ENCODE results near the gene NFYC. TPM values are rescaled to one million over a fixed set of nuclear protein-coding genes. Genes with fewer than 3 reads are reported as not detected.

The NFYC gene
- total RNA-seq, 2 experiments from 2014 or later = 71.5 to 74.4 TPM

DNA sequence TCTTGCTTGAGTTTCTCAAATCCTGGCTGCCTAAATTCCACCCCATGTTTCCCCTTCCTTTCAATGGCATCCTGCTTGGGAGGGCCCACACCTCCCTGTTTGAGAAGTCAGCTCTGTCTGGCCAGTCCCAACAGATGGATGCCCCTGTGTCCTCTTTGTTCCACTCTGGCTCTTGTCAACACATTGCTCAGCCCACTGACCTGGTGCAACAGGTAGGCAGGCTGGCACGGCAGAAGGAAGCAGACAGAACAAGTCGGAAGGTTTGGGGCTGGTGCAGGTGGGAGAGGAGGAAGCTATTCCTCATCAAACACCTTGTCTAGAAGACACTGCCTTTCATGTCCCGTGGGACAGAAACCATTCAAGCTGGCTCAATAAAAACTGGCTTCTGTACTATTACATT lies 114.7 kb downstream of the NFYC start:
- no peak for DNase-seq
- no peak for ATAC-seq
- Mint-ChIP-seq H3K36me3 (ENCODE audit: low read depth) (no peaks in the 10 kb centered on the region), H3K27ac (no peak overlapping the region), H3K9me3 (ENCODE audit: insufficient read depth) (no peaks in the 10 kb centered on the region), H3K27me3 (ENCODE audit: low read depth) (peaks cover 10% of the 10 kb centered on the region), H3K4me1 (ENCODE audit: low read depth) (peaks cover 38% of the 10 kb centered on the region), H3K4me3 (no peak overlapping the region)
- ChIA-PET CTCF (no interaction called here), POLR2A (interaction anchor here (0.8 kb wide), 1 partner anchor 16 kb away, joined by 3 read pairs; no protein-coding TSS in a partner anchor)

DNA sequence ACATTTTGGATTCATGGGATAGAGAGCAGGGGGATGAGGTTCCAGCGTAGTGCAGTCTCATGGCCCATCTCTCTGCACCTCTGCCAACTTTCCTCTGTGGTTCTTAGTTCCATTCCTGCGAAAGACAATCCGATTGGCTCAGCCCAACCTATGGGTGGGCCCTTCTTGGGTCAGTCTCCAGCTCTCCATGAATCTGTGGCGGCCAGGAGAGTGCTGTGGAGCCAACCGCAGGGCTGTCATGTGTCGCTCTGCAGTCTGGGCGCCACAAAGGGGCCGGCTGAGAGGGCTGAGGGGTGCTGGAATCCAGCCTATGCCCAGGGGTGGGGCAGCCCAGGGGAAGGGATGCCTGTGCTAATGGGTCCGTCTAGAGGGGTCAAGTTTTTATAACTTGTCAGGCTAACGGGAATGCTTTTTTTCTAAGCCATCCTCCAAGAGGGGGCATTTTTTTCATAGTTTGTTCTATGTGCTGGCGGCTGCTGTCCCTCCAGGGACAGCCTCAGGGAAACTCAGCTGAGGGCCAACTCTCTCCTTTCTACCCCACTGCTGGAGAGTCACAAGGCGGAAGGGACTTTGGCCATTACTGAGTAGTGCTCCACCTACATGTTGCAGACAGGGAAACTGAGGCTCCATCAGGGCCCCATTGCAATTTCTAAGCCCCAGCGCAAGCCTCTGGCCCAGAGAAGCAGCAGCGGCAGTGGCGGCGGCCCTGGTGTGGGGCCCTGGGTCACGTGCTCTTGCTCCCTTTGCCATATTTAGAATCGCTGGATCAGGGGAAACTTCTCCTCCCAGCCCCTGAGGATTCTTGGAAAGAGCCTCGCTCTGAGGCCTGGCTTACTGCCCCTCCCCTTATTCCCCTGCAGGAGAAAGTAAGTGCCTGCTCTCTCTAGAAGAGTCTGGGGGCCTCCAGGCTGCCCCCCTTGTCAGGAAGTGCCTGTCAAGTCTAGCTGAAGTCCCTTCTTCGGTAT lies 115.5 kb downstream of the NFYC start:
- Mint-ChIP-seq H3K27me3 (ENCODE audit: low read depth) (peaks cover 11% of the 10 kb centered on the region), H3K4me1 (ENCODE audit: low read depth) (peaks cover 30% of the 10 kb centered on the region), H3K27ac (no peak overlapping the region), H3K36me3 (ENCODE audit: low read depth) (no peaks in the 10 kb centered on the region), H3K4me3 (no peak overlapping the region), H3K9me3 (ENCODE audit: insufficient read depth) (no peaks in the 10 kb centered on the region)
- CTCF ChIA-PET = interaction anchor here (1.3 kb wide), 1 partner anchor 32 kb away, joined by 5 read pairs; no protein-coding TSS in a partner anchor
- ATAC-seq = no peak
- no peak for DNase-seq
- POLR2A ChIA-PET = no interaction called here

- DNase-seq (no peak), ATAC-seq (no peak)
- H3K4me1 Mint-ChIP-seq (ENCODE audit: low read depth) = peaks cover 26% of the 10 kb centered on the region
- H3K4me3 Mint-ChIP-seq = no peak overlapping the region
- H3K27me3 Mint-ChIP-seq (ENCODE audit: low read depth) = peaks cover 14% of the 10 kb centered on the region
- no peaks in the 10 kb centered on the region for H3K36me3 Mint-ChIP-seq (ENCODE audit: low read depth)
- H3K27ac Mint-ChIP-seq = no peak overlapping the region
- no peaks in the 10 kb centered on the region for H3K9me3 Mint-ChIP-seq (ENCODE audit: insufficient read depth)
- ChIA-PET POLR2A (interaction anchor here (2.0 kb wide), 1 partner anchor 12 kb away, joined by 6 read pairs; no protein-coding TSS in a partner anchor), CTCF (interaction anchor here (1.3 kb wide), 1 partner anchor 33 kb away, joined by 5 read pairs; no protein-coding TSS in a partner anchor)
Observed at GRCh38 chr1:40808002-40808401, 116.5 kb downstream of the NFYC start.

DNA sequence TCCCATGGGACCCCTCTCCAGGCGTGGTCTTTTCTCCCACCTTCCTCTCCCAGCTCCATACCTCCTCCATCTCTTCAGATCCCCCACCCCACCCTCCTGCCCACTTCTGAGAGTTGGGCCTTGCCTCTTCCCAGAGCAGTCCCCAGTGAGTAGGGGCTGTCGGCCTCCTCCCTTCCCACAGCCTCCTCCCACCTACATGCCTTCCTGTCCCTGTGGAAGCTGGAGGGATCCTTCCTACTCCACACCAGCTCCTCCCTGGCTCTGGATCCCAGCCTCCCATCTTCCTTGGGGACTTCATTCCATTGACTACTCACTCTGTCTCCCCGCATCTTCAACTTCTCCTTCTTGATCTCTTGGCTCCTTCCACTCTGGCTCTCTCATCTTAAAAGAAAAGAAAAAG lies 116.9 kb downstream of the NFYC start:
- Mint-ChIP-seq H3K36me3 (ENCODE audit: low read depth) (no peaks in the 10 kb centered on the region), H3K27ac (no peak overlapping the region), H3K4me3 (no peak overlapping the region), H3K27me3 (ENCODE audit: low read depth) (peaks cover 14% of the 10 kb centered on the region), H3K4me1 (ENCODE audit: low read depth) (peaks cover 26% of the 10 kb centered on the region), H3K9me3 (ENCODE audit: insufficient read depth) (no peaks in the 10 kb centered on the region)
- POLR2A ChIA-PET = interaction anchor here (2.0 kb wide), 1 partner anchor 12 kb away, joined by 6 read pairs; no protein-coding TSS in a partner anchor
- CTCF ChIA-PET = interaction anchor here (1.0 to 1.3 kb wide), 3 partner anchors 9 to 41 kb away, joined by 3 to 5 read pairs (median 3); no protein-coding TSS in a partner anchor
- DNase-seq (no peak), ATAC-seq (no peak)

GRCh38 chr1:40808909-40809308 lies 117.4 kb downstream of the NFYC start:
- H3K4me3 Mint-ChIP-seq = no peak overlapping the region
- no peaks in the 10 kb centered on the region for H3K9me3 Mint-ChIP-seq (ENCODE audit: insufficient read depth)
- ChIA-PET POLR2A (interaction anchor here (2.0 kb wide), 1 partner anchor 13 kb away, joined by 6 read pairs; no protein-coding TSS in a partner anchor), CTCF (interaction anchor here (1.0 to 1.2 kb wide), 2 partner anchors 9 to 41 kb away, joined by 3 read pairs; no protein-coding TSS in a partner anchor)
- H3K27ac Mint-ChIP-seq = peak overlapping the region; percentile 11
- H3K36me3 Mint-ChIP-seq (ENCODE audit: low read depth) = no peaks in the 10 kb centered on the region
- DNase-seq (no peak), ATAC-seq (no peak)
- H3K4me1 Mint-ChIP-seq (ENCODE audit: low read depth) = peaks cover 23% of the 10 kb centered on the region
- peaks cover 14% of the 10 kb centered on the region for H3K27me3 Mint-ChIP-seq (ENCODE audit: low read depth)

- Mint-ChIP-seq H3K9me3 (ENCODE audit: insufficient read depth) (no peaks in the 10 kb centered on the region), H3K27me3 (ENCODE audit: low read depth) (peaks cover 10% of the 10 kb centered on the region), H3K4me1 (ENCODE audit: low read depth) (peaks cover 21% of the 10 kb centered on the region), H3K27ac (no peak overlapping the region), H3K36me3 (ENCODE audit: low read depth) (no peaks in the 10 kb centered on the region), H3K4me3 (no peak overlapping the region)
- ChIA-PET CTCF (interaction anchor here (2.1 kb wide), 1 partner anchor 39 kb away, joined by 4 read pairs; no protein-coding TSS in a partner anchor), POLR2A (interaction anchor here (0.9 to 1.1 kb wide), 2 partner anchors 10 to 120 kb away, joined by 3 read pairs; partner anchors contain the start of gene NFYC)
- ATAC-seq = no peak
- no peak for DNase-seq
Observed at GRCh38 chr1:40810927-40811326, 119.4 kb downstream of the NFYC start.

- H3K9me3 Mint-ChIP-seq (ENCODE audit: insufficient read depth) = no peaks in the 10 kb centered on the region
- H3K27me3 Mint-ChIP-seq (ENCODE audit: low read depth) = peaks cover 16% of the 10 kb centered on the region
- peaks cover 23% of the 10 kb centered on the region for H3K4me1 Mint-ChIP-seq (ENCODE audit: low read depth)
- ChIA-PET CTCF (no interaction called here), POLR2A (interaction anchor here (0.9 kb wide), 1 partner anchor 1611 kb away, joined by 3 read pairs; no protein-coding TSS in a partner anchor)
- ATAC-seq (no peak), DNase-seq (no peak)
- H3K4me3 Mint-ChIP-seq = no peak overlapping the region
- H3K36me3 Mint-ChIP-seq (ENCODE audit: low read depth) = no peaks in the 10 kb centered on the region
- H3K27ac Mint-ChIP-seq = no peak overlapping the region
Observed at GRCh38 chr1:40815420-40815819, 123.9 kb downstream of the NFYC start.

DNA sequence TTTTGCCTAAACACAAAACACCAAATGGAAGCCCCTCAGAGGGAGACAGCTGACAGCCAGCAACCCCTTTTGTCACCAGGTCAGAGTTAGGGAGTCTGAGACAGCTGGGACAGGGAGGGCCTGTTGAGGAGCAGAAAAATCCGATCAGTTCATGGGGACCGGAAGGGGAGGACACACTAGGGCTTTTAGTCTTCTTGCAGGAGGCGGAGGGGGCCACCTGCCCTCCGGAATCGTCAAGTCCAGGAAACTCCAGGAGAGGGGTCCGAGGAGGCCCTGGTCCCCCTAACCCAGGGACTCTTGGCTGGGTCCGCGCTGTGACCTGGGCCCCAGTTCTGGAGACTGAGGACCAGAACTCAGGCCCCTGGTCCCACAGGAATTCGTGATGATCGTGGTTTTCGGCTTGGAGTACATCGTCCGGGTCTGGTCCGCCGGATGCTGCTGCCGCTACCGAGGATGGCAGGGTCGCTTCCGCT lies 126.3 kb downstream of the NFYC start:
- H3K27me3 Mint-ChIP-seq (ENCODE audit: low read depth) = peaks cover 11% of the 10 kb centered on the region
- peak overlapping the region; percentile 83 for H3K27ac Mint-ChIP-seq
- POLR2A ChIA-PET = no interaction called here
- peak overlapping the region; percentile 69 for H3K4me3 Mint-ChIP-seq
- no peaks in the 10 kb centered on the region for H3K36me3 Mint-ChIP-seq (ENCODE audit: low read depth)
- DNase-seq = no peak
- H3K9me3 Mint-ChIP-seq (ENCODE audit: insufficient read depth) = no peaks in the 10 kb centered on the region
- CTCF ChIA-PET = interaction anchor here (1.3 kb wide), 2 partner anchors 9 to 43 kb away, joined by 3 to 5 read pairs; no protein-coding TSS in a partner anchor
- ATAC-seq = no peak
- peaks cover 20% of the 10 kb centered on the region for H3K4me1 Mint-ChIP-seq (ENCODE audit: low read depth)

DNA sequence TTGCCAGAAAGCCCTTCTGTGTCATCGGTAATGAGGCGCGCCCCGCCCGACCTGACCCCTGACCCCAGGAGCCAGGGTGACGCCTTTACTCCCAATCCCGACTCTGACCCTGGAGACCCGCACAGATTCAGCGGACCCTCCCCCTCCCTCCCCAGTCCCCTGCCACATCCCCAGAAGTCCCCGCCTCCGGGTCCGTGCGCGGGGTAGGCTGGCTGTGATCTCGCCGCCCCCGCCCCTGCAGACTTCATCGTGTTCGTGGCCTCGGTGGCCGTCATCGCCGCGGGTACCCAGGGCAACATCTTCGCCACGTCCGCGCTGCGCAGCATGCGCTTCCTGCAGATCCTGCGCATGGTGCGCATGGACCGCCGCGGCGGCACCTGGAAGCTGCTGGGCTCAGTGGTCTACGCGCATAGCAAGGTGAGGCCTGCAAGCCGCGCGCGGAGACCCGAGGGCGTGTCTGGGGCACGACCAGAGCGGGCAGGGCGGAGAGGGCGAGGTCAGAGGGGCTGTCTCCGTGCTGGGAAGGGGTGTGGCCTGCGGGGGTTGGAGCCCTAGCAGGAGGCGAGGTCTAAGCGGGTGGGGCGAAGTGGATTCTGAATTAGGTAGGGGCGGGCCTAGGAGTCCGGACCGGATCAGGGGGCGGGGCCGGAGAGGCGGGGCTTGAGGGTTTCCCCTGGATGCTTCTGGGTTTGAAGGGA lies 126.9 kb downstream of the NFYC start:
- peak; percentile 97 for ATAC-seq
- no peaks in the 10 kb centered on the region for H3K36me3 Mint-ChIP-seq (ENCODE audit: low read depth)
- ChIA-PET CTCF (interaction anchor here (1.3 kb wide), 1 partner anchor 10 kb away, joined by 3 read pairs; no protein-coding TSS in a partner anchor), POLR2A (no interaction called here)
- H3K27me3 Mint-ChIP-seq (ENCODE audit: low read depth) = peaks cover 9% of the 10 kb centered on the region
- H3K9me3 Mint-ChIP-seq (ENCODE audit: insufficient read depth) = no peaks in the 10 kb centered on the region
- peak; percentile 93 for DNase-seq
- H3K27ac Mint-ChIP-seq = peak overlapping the region; percentile 83
- H3K4me1 Mint-ChIP-seq (ENCODE audit: low read depth) = peaks cover 20% of the 10 kb centered on the region
- peak overlapping the region; percentile 69 for H3K4me3 Mint-ChIP-seq

- POLR2A ChIA-PET = no interaction called here
- peak overlapping the region; percentile 31 for H3K4me3 Mint-ChIP-seq
- DNase-seq (no peak), ATAC-seq (no peak)
- no peaks in the 10 kb centered on the region for H3K36me3 Mint-ChIP-seq (ENCODE audit: low read depth)
- CTCF ChIA-PET = no interaction called here
- H3K27me3 Mint-ChIP-seq (ENCODE audit: low read depth) = peaks cover 9% of the 10 kb centered on the region
- H3K4me1 Mint-ChIP-seq (ENCODE audit: low read depth) = peaks cover 20% of the 10 kb centered on the region
- peak overlapping the region; percentile 83 for H3K27ac Mint-ChIP-seq
- H3K9me3 Mint-ChIP-seq (ENCODE audit: insufficient read depth) = no peaks in the 10 kb centered on the region
Observed at GRCh38 chr1:40819101-40819500, 127.6 kb downstream of the NFYC start.

DNA sequence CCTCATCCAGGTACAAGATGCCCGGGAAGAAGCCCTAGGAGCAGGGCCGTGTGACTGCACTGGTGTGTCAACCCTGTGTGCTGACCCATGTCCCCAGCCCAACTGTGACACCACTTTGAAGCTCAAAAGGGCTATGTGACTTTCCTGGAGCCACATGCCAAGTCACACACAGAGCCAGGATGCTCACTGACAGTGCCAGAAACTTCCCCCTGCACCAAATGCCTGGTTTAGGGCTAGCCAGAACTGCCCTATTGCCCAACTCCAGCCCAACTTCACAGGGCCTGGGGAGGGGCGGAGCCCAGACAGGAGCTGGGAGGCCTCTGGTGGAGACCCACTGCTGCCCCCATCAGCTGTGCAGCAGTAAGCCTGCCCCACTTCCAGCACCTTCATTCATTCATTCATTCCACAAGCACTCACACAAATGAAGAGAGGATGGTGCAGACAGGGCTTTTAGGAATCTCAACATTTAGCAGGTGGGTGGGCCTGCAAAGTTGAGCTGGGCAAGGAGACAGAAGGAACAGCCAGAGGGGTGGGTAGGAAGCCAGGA lies 128.8 kb downstream of the NFYC start:
- H3K9me3 Mint-ChIP-seq (ENCODE audit: insufficient read depth) = no peaks in the 10 kb centered on the region
- H3K4me1 Mint-ChIP-seq (ENCODE audit: low read depth) = peaks cover 30% of the 10 kb centered on the region
- H3K27me3 Mint-ChIP-seq (ENCODE audit: low read depth) = peaks cover 9% of the 10 kb centered on the region
- no peaks in the 10 kb centered on the region for H3K36me3 Mint-ChIP-seq (ENCODE audit: low read depth)
- DNase-seq = no peak
- ATAC-seq = no peak
- ChIA-PET POLR2A (no interaction called here), CTCF (interaction anchor here (0.6 to 0.8 kb wide), 2 partner anchors 31 to 41 kb away, joined by 3 read pairs; no protein-coding TSS in a partner anchor)
- no peak overlapping the region for H3K4me3 Mint-ChIP-seq
- H3K27ac Mint-ChIP-seq = no peak overlapping the region

Data from activated CD8-positive, alpha-beta T cell treated with anti-CD3 and anti-CD28 coated beads, Interleukin-2, amount 10 ng/mL, durations not matched to agents 7 days and 5 days (primary cell).